Endothelial cell of umbilical vein (primary cell): Measurements from ENCODE around the gene NUP160. TPM values are rescaled to one million over a fixed set of nuclear protein-coding genes. Genes with fewer than 3 reads are reported as not detected.

Experiments used
- BruUV-seq: library from RNA; stranded (reverse); fragments of 400-500 nt; replicated peaks from 2 replicates; lab custom pipeline; 2021; lab: Mats Ljungman, UMichigan
- CTCF ChIA-PET: fragments of 300-600, 350-600 bp; sonication (Branson Sonifier 250); formaldehyde crosslinking; loops from one replicate; lab custom pipeline; 2021; ENCODE audit warnings: antibody characterized with exemption, inconsistent platforms; lab: Charles Lee
- POLR2A ChIA-PET: fragments of 300-600, 350-600 bp; sonication (Branson Sonifier 250); formaldehyde crosslinking; loops from one replicate; lab custom pipeline; 2021; ENCODE audit warnings: antibody characterized with exemption, inconsistent platforms; lab: Charles Lee
- DNase-seq: peaks from one replicate; pipeline ENCODE4 v3.0.0-alpha.2; 2011; ENCODE audit warnings: low read depth, low spot score
- FAIRE-seq: peaks from 2 replicates; lab custom pipeline; 2011; peaks lifted over from hg19 to GRCh38; lab: Jason Lieb, UNC
- H2AFZ ChIP-seq: 2 replicates; pipeline ENCODE4 v1.6.0; 2012; ENCODE audit warnings: low read depth, low read length, control low read depth, inconsistent platforms
- H3K27ac ChIP-seq: 2 replicates; pipeline ENCODE4 v1.5.1; 2011; ENCODE audit warnings: low read depth, mild to moderate bottlenecking, control low read depth, low read length, moderate library complexity; ENCODE audit not compliant: insufficient read depth
- H3K27me3 ChIP-seq, 2 experiments: 2 replicates each; pipeline versions ENCODE4 v1.6.0 to v1.6.1; 2011; ENCODE audit warnings: low read length in 2 of 2, mixed read lengths in 1 of 2; ENCODE audit not compliant: control insufficient read depth in 2 of 2, insufficient read depth in 2 of 2
- H3K36me3 ChIP-seq, 2 experiments: 2 replicates in 1 of 2; 3 replicates in 1 of 2; pipeline ENCODE4 v1.5.1; 2011; ENCODE audit warnings: low read length in 2 of 2, mild to moderate bottlenecking in 1 of 2, moderate library complexity in 1 of 2; ENCODE audit not compliant: control insufficient read depth in 2 of 2, insufficient read depth in 2 of 2; ENCODE audit errors: extremely low read depth in 1 of 2
- H3K4me1 ChIP-seq: 3 replicates; pipeline ENCODE4 v1.5.1; 2011; ENCODE audit warnings: mild to moderate bottlenecking, low read length; ENCODE audit not compliant: control insufficient read depth, insufficient read depth; ENCODE audit errors: extremely low read depth
- H3K4me2 ChIP-seq: 2 replicates; pipeline ENCODE4 v1.6.1; 2011; ENCODE audit warnings: low read length, control low read depth, mixed read lengths; ENCODE audit not compliant: insufficient read depth
- H3K4me3 ChIP-seq, 3 experiments: fragments of 200-600 bp in 1 of 3; sonication (generic), shearing (Covaris generic) in 1 of 3; replicated peaks in 1 of 3; 2 replicates each; pipeline ENCODE4 v1.5.1; 2011 to 2016; ENCODE audit warnings: control low read depth in 3 of 3, low read length in 3 of 3, mild to moderate bottlenecking in 2 of 3, inconsistent platforms in 1 of 3, low read depth in 1 of 3, moderate library complexity in 1 of 3; ENCODE audit not compliant: insufficient read depth in 1 of 3
- H3K79me2 ChIP-seq: 2 replicates; pipeline ENCODE4 v1.6.0; 2012; ENCODE audit warnings: low read length, inconsistent platforms; ENCODE audit not compliant: control insufficient read depth, insufficient read depth
- H3K9ac ChIP-seq: replicated peaks from 2 replicates; pipeline ENCODE3; 2011; ENCODE audit warnings: low read length, control low read depth; ENCODE audit not compliant: insufficient read depth; ENCODE audit errors: extremely low read depth
- H3K9me1 ChIP-seq: replicated peaks from 3 replicates; pipeline ENCODE4 v1.6.0; 2011; ENCODE audit warnings: mild to moderate bottlenecking, low read length; ENCODE audit not compliant: control insufficient read depth, insufficient read depth; ENCODE audit errors: extremely low read depth
- H3K9me3 ChIP-seq: replicated peaks from 2 replicates; pipeline ENCODE4 v1.5.1; 2012; ENCODE audit warnings: low read length, inconsistent platforms; ENCODE audit not compliant: control insufficient read depth, insufficient read depth
- H4K20me1 ChIP-seq: replicated peaks from 2 replicates; pipeline ENCODE3; 2011; ENCODE audit warnings: mild to moderate bottlenecking, low read length; ENCODE audit not compliant: control insufficient read depth, insufficient read depth; ENCODE audit errors: extremely low read depth
- CTCF ChIP-seq, 2 donors: IDR thresholded peaks; 1 replicate in 1 of 2; 2 replicates in 1 of 2; pipeline ENCODE4 v1.5.1; 2011; ENCODE audit warnings: low read length in 2 of 2, mild to moderate bottlenecking in 2 of 2, moderate library complexity in 2 of 2, control low read depth in 1 of 2, inconsistent platforms in 1 of 2, low read depth in 1 of 2; ENCODE audit not compliant: insufficient read depth in 1 of 2; ENCODE audit errors: extremely low read depth in 1 of 2
- EZH2 ChIP-seq: IDR thresholded peaks from 2 replicates; pipeline ENCODE4 v1.6.1; 2012; ENCODE audit warnings: borderline replicate concordance, low read depth, mild to moderate bottlenecking, moderate library complexity, low read length, inconsistent platforms; ENCODE audit not compliant: severe bottlenecking
- FOS ChIP-seq: IDR thresholded peaks from 2 replicates; pipeline ENCODE4 v1.6.1; 2011; ENCODE audit warnings: mild to moderate bottlenecking, low read length, moderate library complexity, borderline replicate concordance; ENCODE audit not compliant: insufficient read depth
- GATA2 ChIP-seq: IDR thresholded peaks from 2 replicates; pipeline ENCODE4 v1.7.0; 2011; ENCODE audit warnings: low read depth, mild to moderate bottlenecking, moderate library complexity, mixed read lengths, low read length; ENCODE audit not compliant: insufficient read length, insufficient read depth
- JUN ChIP-seq: IDR thresholded peaks from 2 replicates; pipeline ENCODE4 v1.6.1; 2011; ENCODE audit warnings: borderline replicate concordance, low read depth; ENCODE audit not compliant: insufficient read length, insufficient read depth
- MAX ChIP-seq: IDR thresholded peaks from 2 replicates; pipeline ENCODE4 v1.6.1; 2011; ENCODE audit not compliant: insufficient read depth, insufficient read length
- MYC ChIP-seq: IDR thresholded peaks from one replicate; pipeline ENCODE4 v1.6.1; 2011; ENCODE audit warnings: mild to moderate bottlenecking, low read depth, low read length
- POLR2A ChIP-seq: IDR thresholded peaks from 2 replicates; pipeline ENCODE4 v1.6.1; 2012; ENCODE audit warnings: low read depth, mild to moderate bottlenecking, control low read depth, low read length
- POLR2AphosphoS5 ChIP-seq: IDR thresholded peaks from 2 replicates; pipeline ENCODE4 v1.6.1; 2012; ENCODE audit warnings: low read depth, mild to moderate bottlenecking, control low read depth, low read length, moderate library complexity; ENCODE audit not compliant: insufficient read depth
- dilution Hi-C: fragments of 300-500 bp; cut with MboI; formaldehyde crosslinking; loops from one replicate; pipeline ENCODE4 v1.15.0; 2019; ENCODE audit warnings: low sequenced_read_pairs; ENCODE audit not compliant: extremely low pct_ligation_motif_present
- intact Hi-C: fragments of 100-400 bp; cut with micrococcal nuclease; formaldehyde crosslinking; loops from one replicate; pipeline ENCODE4 v1.10.0; 2022
- polyA plus RNA-seq, 4 experiments: library from polyadenylated mRNA; depleted of rRNA in 3 of 4; stranded (reverse) in 3 of 4; unstranded in 1 of 4; fragments of >200 nt; gene quantifications; 2 replicates each; pipeline versions ENCODE4 v1.2.1 to v1.2.3, GENCODE V29; 2011 to 2012; ENCODE audit warnings: missing spikeins in 1 of 4
- total RNA-seq: library from RNA; stranded (reverse); gene quantifications from 2 replicates; pipeline ENCODE4 v1.2.3, GENCODE V29; 2021

The NUP160 gene
- total and polyA plus RNA-seq, 2 donors (not counting 3 experiments of a cell fraction or from before 2014, with no cell fraction given): 15.4 to 39.6 TPM

GRCh38 chr11:47881145-47881544, 33.0 kb upstream of the NUP160 start:
- no peak for FAIRE-seq
- Histone ChIP-seq H3K27ac (no peak overlapping the region), H3K9me3 (no peaks in the 10 kb centered on the region), H3K79me2 (no peaks in the 10 kb centered on the region), H3K9ac (no peak overlapping the region), H3K4me2 (no peak overlapping the region), H3K36me3 (no peaks in the 10 kb centered on the region), H3K27me3 (no peaks in the 10 kb centered on the region), H3K9me1 (no peaks in the 10 kb centered on the region), H4K20me1 (no peaks in the 10 kb centered on the region), H3K4me3 (no peak overlapping the region), H2AFZ (no peak overlapping the region), H3K4me1 (peaks cover 7% of the 10 kb centered on the region)
- CTCF ChIA-PET: interaction anchor here (1.1 kb wide), 1 partner anchor 54 kb away, joined by 3 read pairs; no protein-coding TSS in a partner anchor
- dilution Hi-C loops (no loop called here), intact Hi-C loops (no loop called here)
- no TSS peak for BruUV-seq
- no peak for DNase-seq
- TF ChIP-seq GATA2 (no peak), JUN (no peak), EZH2 (no peak), POLR2A (no peak), MAX (no peak), MYC (no peak), FOS (no peak), POLR2AphosphoS5 (no peak), CTCF (IDR thresholded peaks at IDR 0.05; ENCODE audit: extremely low read depth in 1 of 2, insufficient read depth in 1 of 2, low read depth in 1 of 2, low read length in 2 of 2) (no peak)
- POLR2A ChIA-PET: no interaction called here
